Fibroblast of mammary gland (primary cell): ENCODE data around the gene ANKRD11.
"Not testable (repeated sequence)": the region's sequence is repeated elsewhere in the genome, so short reads cannot be mapped to it uniquely, and the experiment has no call there.

Experiments
- DNase-seq: peaks from one replicate; pipeline ENCODE4 v3.0.0-alpha.2; 2010; ENCODE audit warnings: low read depth
- H3K4me3 ChIP-seq: 2 replicates; pipeline ENCODE4 v1.5.1; 2011; ENCODE audit warnings: low read depth, mild to moderate bottlenecking, low read length, moderate library complexity; ENCODE audit not compliant: control insufficient read depth
- TF ChIP-seq, protein P1 (sequence below): conservative IDR thresholded peaks from 2 replicates; pipeline ENCODE4 v1.5.1; 2011; ENCODE audit warnings: low read depth, low read length, inconsistent platforms; ENCODE audit not compliant: control insufficient read depth, insufficient read depth

Gene ANKRD11

DNA sequence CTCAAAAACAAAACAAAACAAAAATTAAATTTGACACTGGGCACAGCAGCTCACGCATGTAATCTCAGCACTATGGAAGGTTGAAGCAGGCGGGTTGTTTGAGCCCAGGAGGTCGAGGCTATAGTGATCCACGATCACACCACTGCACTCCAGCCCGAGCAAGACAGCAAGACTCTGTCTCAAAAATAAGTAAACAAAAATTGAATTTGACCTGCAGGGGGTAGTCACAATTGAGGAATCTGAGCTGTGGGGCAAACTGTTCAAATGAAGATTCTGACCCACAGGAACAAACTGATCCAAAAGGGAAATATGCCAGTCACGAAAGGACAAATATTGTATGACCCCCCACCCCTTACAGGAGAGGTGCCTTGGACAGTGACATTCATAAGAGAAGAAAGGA, 29.8 kb downstream of the ANKRD11 start:
- H3K4me3 ChIP-seq = no peak overlapping the region
- TF ChIP-seq, protein P1, sequence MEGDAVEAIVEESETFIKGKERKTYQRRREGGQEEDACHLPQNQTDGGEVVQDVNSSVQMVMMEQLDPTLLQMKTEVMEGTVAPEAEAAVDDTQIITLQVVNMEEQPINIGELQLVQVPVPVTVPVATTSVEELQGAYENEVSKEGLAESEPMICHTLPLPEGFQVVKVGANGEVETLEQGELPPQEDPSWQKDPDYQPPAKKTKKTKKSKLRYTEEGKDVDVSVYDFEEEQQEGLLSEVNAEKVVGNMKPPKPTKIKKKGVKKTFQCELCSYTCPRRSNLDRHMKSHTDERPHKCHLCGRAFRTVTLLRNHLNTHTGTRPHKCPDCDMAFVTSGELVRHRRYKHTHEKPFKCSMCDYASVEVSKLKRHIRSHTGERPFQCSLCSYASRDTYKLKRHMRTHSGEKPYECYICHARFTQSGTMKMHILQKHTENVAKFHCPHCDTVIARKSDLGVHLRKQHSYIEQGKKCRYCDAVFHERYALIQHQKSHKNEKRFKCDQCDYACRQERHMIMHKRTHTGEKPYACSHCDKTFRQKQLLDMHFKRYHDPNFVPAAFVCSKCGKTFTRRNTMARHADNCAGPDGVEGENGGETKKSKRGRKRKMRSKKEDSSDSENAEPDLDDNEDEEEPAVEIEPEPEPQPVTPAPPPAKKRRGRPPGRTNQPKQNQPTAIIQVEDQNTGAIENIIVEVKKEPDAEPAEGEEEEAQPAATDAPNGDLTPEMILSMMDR = no peak
- DNase-seq = no peak

DNA sequence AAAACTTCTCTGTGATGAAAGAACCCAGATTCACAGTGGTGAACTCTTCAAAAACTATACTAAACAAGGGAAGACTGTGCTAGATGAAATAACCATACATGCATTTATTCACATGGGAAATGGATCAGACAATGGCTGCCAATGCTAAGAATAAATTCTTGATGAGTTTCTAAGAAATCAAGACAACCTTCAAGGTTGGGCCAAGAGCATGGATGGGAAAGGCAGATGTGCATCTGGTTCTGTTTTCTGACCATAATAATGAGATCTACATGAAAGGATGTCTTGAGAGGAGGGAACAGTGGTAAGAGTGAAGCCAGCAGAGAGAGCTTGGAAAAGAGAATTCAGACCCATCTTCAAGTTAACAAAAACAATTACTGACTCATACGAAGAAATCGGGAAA, 31.4 kb downstream of the ANKRD11 start:
- H3K4me3 ChIP-seq = no peak overlapping the region
- no peak for DNase-seq
- TF ChIP-seq, protein P1 = no peak

DNA sequence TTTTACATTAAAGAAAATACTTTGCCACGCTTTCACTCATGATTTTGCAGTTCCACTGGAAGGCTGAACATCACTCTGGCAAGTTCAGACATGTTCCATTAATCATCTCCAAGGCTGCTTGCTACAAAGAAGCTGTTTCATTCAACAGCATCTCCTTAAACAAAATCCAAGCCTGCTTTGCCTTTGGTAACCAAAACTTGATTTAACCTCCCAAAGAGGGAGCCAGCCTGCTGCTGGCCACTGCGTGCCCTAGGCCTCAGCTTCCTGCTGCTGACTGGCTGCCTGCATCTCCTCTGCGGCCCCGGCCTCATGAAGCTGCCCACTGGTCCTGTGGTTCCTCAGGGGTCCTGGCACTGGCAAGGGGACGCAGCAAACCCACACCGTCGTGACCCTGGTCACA, 31.8 kb downstream of the ANKRD11 start:
- TF ChIP-seq, protein P1 = no peak
- no peak for DNase-seq
- H3K4me3 ChIP-seq = no peak overlapping the region

DNA sequence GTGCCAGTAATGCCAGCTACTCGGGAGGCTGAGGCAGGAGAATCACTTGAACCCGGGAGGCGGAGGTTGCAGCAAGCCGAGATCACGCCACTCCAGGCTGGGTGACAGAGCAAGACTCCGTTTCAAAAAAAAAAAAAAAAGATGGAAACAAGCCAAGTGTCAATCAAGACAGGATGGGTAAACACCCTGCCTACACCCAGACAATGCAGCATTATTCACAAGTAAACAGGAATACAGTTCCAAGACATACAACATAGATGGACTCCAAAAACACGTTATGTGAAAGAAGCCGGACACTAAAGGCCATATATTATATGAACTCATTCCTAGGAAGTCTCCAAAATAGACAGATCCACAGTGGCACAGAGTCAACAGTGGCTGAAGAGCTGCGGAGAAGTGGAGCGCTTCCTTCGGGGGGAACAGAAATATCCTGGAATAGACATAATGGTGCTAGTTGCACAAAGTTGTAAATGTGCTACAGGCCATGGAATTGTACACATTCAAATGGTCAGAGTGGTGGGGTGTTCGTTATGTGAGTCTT, 33.9 kb downstream of the ANKRD11 start:
- TF ChIP-seq, protein P1 = no peak
- DNase-seq = no peak
- no peak overlapping the region for H3K4me3 ChIP-seq

DNA sequence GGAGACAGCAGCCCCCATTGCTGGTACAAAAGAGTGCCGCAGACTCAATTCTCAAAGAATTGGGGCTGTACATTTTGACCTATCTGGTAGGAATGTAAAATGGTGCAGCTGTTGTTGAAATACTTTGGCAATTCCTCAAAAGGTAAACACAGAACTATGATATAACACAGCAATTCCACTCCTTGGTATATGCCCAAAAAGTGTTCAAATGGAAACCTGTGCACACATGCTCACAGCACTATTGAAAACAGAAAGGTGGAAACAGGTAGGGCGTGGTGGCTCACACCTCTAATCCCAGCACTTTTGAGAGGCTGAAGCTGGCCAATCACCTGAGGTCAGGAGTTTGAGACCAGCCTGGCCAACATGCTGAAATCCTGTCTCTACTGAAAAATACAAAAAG, 34.7 kb downstream of the ANKRD11 start:
- no peak overlapping the region for H3K4me3 ChIP-seq
- TF ChIP-seq, protein P1 = no peak
- DNase-seq = no peak

DNA sequence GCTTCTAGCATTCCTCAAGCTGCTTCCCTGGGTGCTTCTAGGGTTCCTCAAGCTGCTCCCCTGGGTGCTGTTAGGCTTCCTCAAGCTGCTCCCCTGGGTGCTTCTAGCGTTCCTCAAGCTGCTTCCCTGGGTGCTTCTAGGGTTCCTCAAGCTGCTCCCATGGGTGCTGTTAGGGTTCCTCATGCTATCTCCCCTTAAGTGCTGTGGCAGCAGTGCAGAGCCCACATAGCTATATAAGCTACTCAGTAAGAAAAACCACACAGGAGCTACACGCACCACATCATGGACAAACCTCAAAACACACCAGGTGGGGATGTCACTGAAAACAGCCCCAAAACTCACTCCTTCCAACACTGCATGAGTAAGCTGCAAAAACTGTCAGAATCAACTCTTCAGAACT, 35.2 kb downstream of the ANKRD11 start:
- DNase-seq = no peak
- H3K4me3 ChIP-seq = no peak overlapping the region
- TF ChIP-seq, protein P1 = no peak

DNA sequence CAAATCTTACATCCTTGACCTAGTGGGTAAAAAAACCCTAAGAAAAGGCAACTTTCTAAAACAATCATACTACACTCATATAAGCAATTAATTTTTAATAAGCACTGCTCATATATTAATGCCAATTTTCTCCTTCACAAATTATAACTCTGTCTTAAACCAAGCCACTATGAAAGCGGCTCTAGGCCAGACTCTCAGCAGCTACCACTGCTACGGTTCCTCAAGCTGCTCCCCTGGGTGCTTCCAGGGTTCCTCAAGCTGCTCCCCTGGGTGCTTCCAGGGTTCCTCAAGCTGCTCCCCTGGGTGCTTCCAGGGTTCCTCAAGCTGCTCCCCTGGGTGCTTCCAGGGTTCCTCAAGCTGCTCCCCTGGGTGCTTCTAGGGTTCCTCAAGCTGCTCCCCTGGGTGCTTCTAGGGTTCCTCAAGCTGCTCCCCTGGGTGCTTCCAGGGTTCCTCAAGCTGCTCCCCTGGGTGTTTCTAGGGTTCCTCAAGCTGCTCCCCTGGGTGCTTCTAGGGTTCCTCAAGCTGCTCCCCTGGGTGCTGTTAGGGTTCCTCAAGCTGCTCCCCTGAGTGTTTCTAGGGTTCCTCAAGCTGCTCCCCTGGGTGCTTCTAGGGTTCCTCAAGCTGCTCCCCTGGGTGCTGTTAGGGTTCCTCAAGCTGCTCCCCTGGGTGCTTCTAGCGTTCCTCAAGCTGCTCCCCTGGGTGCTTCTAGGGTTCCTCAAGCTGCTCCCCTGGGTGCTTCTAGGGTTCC, 35.8 kb downstream of the ANKRD11 start:
- not testable (repeated sequence) for H3K4me3 ChIP-seq, DNase-seq
